Body of pancreas (tissue), 4 donors: ENCODE data around the gene P2RY6.

ENCODE experiments used
- CTCF ChIP-seq, 7 experiments: fragments of 450-650 bp in 4 of 7; fragments of 200-600 bp in 3 of 7; sonication (generic) in 3 of 7; IDR thresholded peaks; one replicate each; pipeline ENCODE4 v1.5.1; 2016 to 2019; ENCODE audit warnings: antibody characterized with exemption in 7 of 7
- POLR2A ChIP-seq, 3 donors: fragments of 450-650 bp; IDR thresholded peaks; one replicate each; pipeline ENCODE4 v1.6.1; 2016; ENCODE audit warnings: antibody characterized with exemption in 3 of 3, mild to moderate bottlenecking in 2 of 3

DNA sequence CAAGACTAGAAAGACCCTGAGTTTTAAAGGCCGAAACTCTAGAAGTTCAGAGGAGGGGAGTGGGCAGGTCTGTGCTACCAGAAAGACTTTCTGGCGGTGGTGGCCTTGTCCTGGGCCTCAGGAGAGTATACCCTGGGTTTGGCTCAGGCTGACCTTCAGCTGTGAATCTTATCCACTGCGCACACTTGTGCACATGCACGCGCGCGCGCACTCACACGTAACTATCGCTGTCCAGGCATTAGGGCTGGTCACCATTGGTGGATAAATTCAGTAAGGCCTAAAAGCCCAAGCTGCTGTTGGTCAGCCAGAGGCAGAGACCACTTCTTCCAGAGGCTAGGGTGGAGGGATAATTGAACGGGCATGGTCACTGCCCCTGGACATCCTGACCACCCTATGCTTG is 61.0 kb downstream of the P2RY6 start:
- TF ChIP-seq POLR2A (IDR thresholded peaks at IDR 0.05) (no peak), CTCF (IDR thresholded peaks at IDR 0.05) (no peak)
